ENCODE measurements around the gene ZNF134. TPM values are rescaled to one million over a fixed set of nuclear protein-coding genes. Genes with fewer than 3 reads are reported as not detected.

Gene ZNF134
- polyA plus RNA-seq (2014; cell fraction: cytosol; rRNA removed) = 7.4 and 13.6 TPM in 2 replicates
- 5.7 and 12.4 TPM in 2 replicates for polyA plus RNA-seq (2014; cell fraction: nucleus; rRNA removed)

GRCh38 chr19:57613941-57614743 is at the start of gene ZNF134:
Gene ZNF134 (plus strand): TSS chr19:57614242. CDS start chr19:57619469, 5,227 bp downstream.
- DNase-seq (ENCODE audit: low spot score) = peak; percentile 84

GRCh38 chr19:57566396-57567265 is 47.4 kb upstream of the ZNF134 start:
- no peak for DNase-seq (ENCODE audit: low spot score)

- DNase-seq (ENCODE audit: low spot score) = no peak
Observed at GRCh38 chr19:57570707-57571106, 43.3 kb upstream of the ZNF134 start.

- no peak for DNase-seq (ENCODE audit: low spot score)
Observed at GRCh38 chr19:57572415-57572947, 41.6 kb upstream of the ZNF134 start.

GRCh38 chr19:57576661-57577060 is 37.4 kb upstream of the ZNF134 start:
- no peak for DNase-seq (ENCODE audit: low spot score)

GRCh38 chr19:57578487-57579205 is 35.4 kb upstream of the ZNF134 start, which contains the start of gene ZNF416:
Gene ZNF416 (minus strand): TSS chr19:57578911. CDS start chr19:57578704, 207 bp downstream.
- DNase-seq (ENCODE audit: low spot score) = peak; percentile 95

GRCh38 chr19:57583104-57583520 is 30.9 kb upstream of the ZNF134 start:
- no peak for DNase-seq (ENCODE audit: low spot score)

- DNase-seq (ENCODE audit: low spot score) = peak; percentile 92
Observed at GRCh38 chr19:57583521-57584416, 30.3 kb upstream of the ZNF134 start, which contains the start of gene ZIK1. Gene ZIK1 (plus strand): TSS chr19:57584145. CDS start chr19:57584357, 212 bp downstream.

- no peak for DNase-seq (ENCODE audit: low spot score)
Observed at GRCh38 chr19:57587529-57587928, 26.5 kb upstream of the ZNF134 start.

- no peak for DNase-seq (ENCODE audit: low spot score)
Observed at GRCh38 chr19:57599377-57599760, 14.7 kb upstream of the ZNF134 start.

- DNase-seq (ENCODE audit: low spot score) = peak; percentile 87
Observed at GRCh38 chr19:57599761-57600383, 14.2 kb upstream of the ZNF134 start, which contains the start of gene ZNF530. Gene ZNF530 (plus strand): TSS chr19:57599885. CDS start chr19:57604346, 4,461 bp downstream.

- no peak for DNase-seq (ENCODE audit: low spot score)
Observed at GRCh38 chr19:57606931-57607330, 7.1 kb upstream of the ZNF134 start.

- DNase-seq (ENCODE audit: low spot score) = no peak
Observed at GRCh38 chr19:57611113-57611512, 2.9 kb upstream of the ZNF134 start.

- DNase-seq (ENCODE audit: low spot score) = no peak
Observed at GRCh38 chr19:57615346-57615745, 1.3 kb downstream of the ZNF134 start.

GRCh38 chr19:57620673-57621348 is 6.8 kb downstream of the ZNF134 start:
- DNase-seq (ENCODE audit: low spot score) = no peak

- no peak for DNase-seq (ENCODE audit: low spot score)
Observed at GRCh38 chr19:57623091-57623490, 9.0 kb downstream of the ZNF134 start.

- peak; percentile 88 for DNase-seq (ENCODE audit: low spot score)
Observed at GRCh38 chr19:57632987-57633831, 19.2 kb downstream of the ZNF134 start, which contains the start of gene ZNF211. Gene ZNF211 (plus strand): TSS chr19:57633168. CDS start chr19:57633347, 179 bp downstream.

GRCh38 chr19:57633832-57634131 is 19.7 kb downstream of the ZNF134 start:
- no peak for DNase-seq (ENCODE audit: low spot score)
